GM21515 (cell line): ENCODE data around the gene SLC6A7.

Experiments used
- ATAC-seq: cut with Tn5 transposase; IDR thresholded peaks from one replicate; pipeline ENCODE4 v1.9.1; 2021; ENCODE audit not compliant: unreplicated experiment

The SLC6A7 gene

DNA sequence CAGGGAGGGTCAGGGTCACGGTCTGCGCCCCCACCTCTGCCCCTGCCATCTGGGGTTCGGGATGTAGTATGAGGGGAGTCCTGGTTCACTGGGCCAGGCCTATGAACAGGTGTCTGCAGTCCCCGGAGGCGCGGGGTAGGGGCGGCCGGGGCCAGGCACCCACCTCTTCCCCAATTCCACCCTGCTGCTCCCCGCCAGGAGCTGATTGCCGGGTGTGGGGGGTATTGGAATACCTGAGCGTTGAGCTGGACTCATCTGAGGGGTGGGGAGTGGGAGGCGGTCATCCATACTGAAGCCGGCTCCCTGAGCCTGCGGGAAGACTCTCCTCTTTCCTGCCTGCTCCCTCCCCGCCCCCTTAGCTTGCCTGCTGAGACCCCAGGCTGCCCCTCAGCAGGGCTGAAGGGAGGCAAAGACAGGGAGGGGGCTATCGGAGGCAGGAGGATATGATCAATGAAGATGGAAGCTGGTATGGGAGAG lies 679 bp downstream of the SLC6A7 start:
- no peak for ATAC-seq

DNA sequence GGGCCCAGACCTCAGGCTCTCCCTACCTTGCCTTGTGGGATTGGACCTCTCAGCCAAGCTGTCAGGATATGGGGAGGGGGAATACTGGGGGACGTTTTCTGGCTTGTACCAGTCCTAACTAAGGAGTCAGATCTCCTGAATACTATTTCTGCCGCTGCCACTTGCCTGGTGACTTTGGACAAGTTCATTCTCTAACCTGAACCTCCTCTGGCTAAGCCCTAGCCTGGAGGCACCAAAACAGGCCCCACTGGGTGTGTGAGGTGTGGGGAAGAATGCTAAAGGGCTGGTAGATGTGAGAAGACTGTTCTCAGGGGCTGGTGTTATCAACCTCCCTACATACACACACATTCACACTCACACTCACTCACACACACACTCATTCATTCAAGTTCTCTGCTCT lies 1.1 kb downstream of the SLC6A7 start:
- ATAC-seq, result no peak

DNA sequence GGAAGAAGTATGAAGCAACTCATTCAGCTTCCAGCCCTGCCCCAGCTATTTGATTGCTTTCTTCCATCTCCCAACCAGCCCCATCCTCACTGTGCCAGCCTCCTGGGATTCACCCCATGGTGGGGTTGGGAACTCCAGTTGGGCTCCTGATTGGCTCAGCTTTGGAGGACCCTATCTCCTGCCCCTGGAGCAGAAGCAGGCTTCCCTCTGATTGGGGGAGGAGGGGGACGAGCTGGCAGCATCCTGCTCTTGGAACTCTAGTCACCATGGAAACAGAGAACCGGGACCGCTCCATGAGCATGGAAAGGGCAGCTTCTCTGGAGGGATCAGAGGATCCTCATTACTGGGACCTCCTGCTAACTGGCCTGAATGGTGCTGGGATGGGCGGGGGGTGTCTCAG lies 2.6 kb downstream of the SLC6A7 start:
- ATAC-seq, result no peak

DNA sequence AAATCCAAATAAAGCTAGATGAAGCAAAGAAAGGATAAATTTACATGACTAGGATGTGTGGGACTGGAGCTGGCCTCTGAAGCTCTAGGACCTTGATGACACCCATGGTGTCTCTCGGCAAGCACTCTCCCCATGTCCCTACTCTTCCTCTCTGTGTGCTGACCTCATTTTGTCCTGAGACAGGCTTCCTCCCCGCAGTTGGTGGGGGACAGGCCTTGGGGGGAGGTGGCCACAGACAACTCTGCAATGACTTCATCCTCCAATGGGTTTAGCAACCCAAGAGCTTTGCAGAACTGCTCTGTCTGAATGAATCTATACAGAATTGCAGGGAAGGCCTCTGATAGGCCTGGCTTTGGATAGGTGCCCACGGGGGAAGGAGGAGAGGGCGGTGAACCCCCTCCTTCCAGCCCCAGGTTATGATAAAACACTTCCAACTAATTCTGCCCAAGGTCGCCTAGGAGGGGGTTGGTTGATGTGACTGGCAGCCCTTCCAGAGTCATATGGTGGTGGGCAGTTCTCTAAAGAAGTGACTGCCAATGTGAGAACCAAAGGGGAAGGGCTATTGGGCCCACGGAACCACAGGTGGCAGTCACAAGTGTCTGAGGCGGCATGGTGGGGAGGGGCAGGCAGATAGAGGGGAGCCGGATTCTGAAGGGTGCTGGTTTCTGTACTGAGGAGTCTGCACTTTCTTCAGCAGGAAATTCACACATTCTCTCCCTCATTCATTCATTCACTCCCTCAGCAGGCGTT lies 6.0 kb downstream of the SLC6A7 start:
- no peak for ATAC-seq

DNA sequence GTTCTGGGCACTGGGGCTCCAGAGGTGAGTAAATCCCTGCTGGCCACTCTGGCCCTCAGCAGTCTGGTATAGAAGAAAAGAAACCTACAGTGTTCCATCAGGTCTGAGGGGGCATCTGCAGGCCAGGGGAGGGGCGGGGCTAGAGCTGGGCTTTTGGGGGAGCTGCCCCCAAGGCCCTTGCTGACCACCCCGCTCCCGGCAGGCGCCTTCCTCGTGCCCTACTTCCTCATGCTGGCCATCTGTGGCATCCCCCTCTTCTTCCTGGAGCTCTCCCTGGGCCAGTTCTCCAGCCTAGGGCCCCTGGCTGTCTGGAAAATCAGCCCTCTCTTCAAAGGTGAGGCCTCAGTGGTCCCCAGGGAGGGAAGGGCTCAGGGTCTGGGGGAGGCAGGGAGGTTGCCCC lies 6.7 kb downstream of the SLC6A7 start:
- no peak for ATAC-seq

DNA sequence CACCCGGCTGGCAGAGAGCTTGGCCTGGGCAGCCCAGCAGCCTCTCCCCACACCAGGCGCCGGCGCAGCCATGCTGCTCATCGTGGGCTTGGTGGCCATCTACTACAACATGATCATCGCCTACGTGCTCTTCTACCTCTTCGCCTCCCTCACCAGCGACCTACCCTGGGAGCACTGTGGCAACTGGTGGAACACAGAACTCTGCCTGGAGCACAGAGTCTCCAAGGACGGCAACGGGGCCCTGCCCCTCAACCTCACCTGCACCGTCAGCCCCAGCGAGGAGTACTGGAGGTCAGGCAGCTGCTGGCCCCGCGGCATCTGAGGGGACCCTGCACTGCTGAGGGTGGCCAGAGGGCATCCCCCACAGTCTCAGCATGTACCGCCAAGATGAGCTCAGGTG lies 7.1 kb downstream of the SLC6A7 start:
- no peak for ATAC-seq

DNA sequence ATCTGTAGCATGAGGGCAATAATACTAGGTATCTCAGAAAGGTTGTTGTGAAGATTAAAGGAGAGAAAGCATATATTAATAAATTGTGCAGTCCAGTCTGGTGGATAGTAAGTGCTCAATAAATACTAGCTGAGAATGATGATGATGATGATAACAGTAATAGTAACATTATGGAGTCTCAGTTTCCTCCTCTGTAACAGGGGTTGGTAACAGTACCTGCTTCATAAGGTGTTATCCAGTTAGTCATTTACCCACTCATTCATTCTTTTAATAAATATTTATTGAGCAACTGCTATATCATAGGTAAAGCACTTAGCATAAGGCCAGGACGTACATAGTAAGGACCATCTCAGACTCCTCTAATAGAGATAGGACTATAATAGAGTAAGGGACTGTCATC lies 7.6 kb downstream of the SLC6A7 start:
- ATAC-seq, result no peak

DNA sequence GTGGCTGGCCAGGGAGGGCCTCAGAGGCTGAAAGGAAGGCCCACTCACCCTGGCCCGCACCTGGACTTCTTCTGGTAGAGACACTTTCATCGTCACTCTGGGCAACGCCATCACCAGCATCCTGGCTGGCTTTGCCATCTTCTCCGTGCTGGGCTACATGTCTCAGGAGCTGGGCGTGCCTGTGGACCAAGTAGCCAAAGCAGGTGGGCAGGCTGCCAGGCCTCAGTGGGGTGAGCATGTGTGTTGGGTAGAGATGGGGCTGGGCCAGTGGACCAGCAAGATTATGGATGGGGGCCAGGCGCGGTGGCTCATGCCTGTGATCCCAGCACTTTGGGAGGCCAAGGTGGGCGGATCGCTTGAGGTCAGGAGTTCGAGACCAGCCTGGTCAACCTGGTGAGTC lies 12.6 kb downstream of the SLC6A7 start:
- no peak for ATAC-seq

DNA sequence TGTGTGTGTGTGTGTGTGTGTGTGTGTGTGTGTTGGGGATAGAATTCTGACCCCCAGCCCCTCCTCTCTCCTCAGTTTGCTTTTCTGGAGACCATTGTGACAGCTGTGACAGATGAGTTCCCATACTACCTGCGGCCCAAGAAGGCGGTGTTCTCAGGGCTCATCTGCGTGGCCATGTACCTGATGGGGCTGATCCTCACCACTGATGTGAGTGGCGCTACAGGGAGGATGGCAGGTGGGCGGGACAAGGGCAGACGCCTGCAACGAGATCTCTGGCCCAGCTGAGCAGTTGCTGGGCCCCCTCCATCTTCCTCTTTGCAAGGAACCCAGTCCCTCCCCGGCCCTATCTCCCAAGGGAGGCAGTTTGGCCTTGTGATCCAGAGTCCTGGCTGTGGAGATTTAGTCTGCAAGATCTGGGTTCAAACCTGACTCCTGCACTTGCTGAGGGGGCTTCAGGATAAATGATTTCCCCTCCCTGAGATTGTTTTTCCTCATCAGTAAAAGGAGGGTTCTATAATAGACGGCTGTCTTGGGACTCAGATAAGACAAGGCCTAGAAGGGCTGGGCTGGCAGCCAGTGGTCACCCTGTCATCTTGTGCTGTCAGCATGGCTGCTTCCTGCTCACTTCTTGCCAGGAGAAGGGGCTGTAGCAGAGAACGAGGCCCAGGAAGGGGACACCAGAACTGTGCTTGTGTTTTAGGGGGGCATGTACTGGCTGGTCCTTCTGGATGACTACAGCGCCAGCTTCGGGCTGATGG lies 14.1 kb downstream of the SLC6A7 start:
- ATAC-seq, result no peak

DNA sequence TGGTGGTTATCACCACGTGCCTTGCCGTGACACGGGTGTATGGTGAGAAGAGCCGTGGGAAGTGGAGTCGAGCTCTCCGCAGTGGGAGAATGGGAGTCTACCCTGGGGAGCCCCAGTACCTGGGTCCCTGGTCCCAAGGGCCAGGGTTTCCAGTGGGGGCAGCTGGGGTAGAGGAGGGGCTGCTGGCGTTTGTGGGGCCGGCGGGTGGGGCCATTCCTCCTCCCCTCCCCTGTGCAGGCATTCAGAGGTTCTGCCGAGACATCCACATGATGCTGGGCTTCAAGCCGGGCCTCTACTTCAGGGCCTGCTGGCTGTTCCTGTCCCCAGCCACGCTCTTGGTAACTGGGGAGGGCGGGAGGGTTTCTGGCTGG lies 14.7 kb downstream of the SLC6A7 start:
- ATAC-seq, result no peak

DNA sequence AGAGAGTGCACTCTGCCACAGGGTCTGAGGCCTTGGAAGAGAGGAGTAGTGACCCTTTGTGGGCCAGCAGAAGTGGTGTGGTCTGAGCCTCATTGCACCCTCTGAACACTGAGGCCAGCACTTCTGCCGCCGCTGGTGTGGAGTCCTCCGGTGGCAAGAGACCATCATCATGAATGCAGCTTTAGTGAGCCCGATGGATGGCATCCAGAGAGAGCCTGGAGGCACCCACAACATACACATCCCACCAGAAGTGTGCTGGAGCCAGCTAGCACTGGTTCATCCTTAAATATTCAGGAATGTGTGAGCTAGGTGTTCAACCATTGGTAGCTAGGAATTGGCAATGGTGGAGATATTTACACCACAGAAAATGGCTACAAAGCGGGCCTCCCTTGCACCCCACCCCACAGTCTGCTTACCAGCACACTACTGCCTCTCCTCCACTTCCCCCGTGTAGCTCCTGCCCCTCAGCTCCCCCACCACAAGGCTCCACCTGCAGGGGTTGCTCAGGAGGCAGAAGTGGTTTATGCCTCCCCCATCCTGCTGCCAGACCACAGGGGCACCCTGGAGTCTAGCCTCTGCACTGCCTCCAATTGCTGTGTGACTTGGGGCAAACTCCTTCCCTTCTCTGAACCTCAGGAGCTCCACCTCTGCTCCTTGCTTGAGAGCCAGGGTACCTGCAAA lies 16.4 kb downstream of the SLC6A7 start:
- ATAC-seq, result no peak

DNA sequence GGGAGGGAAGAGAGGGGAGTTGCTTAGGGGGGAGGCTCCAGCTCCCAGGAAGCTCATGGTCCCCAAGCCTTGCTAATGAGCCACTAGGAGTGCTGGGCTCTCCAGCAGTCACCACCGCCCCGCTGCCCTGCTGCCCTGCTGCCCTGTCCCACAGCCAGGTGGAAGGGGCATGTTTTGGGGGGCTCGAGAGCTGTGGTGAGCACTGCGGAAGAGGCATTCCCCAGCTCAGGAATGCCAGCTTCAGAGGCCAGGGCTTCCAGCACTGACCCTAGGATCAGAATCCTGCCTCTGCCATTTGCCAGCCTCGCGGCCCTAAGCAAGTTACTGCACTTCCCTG lies 16.9 kb downstream of the SLC6A7 start:
- ATAC-seq, result no peak

DNA sequence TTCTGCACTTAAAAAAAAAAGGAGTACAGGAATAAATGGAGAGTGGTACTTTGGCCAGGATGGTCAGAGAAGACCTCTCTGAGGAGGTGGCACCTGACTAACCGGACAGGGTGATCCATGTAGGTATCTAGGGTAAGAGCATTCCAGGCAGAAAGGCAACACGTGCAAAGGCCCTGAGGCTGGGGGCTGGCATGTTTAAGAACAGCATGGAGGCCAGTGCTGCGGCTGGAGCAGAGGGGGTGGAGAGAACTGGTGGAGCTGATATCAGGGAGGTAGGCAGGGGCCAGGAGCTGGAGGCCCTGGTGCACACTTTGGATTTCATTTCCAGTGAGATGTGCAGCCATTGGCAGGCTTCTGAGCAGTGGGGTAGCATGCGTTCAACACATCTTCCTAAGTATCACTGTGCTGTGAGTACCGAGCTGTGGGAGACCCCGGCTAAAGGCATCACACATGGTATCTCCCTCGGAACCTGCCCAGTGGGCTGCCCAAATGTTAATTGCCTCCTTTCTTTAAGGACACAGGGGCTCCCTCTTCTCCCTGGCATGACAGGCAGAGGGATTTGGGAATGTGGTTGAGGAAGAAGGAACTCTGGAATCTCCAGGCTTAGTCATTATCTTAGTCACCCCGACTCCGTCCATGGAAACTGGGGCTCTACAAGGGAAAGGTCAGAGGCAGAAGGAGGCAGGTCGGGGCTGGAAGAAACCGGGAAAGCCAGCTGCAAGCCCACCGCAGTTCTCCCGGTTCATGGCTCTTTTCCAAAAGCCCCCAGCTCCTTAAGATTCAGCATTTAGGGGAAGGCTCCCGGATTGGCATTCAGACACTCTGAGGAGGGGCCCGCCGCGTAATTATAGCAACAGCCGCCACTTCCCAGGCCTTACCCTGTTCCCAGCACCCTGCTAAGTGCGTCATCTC lies 18.6 kb downstream of the SLC6A7 start:
- no peak for ATAC-seq

DNA sequence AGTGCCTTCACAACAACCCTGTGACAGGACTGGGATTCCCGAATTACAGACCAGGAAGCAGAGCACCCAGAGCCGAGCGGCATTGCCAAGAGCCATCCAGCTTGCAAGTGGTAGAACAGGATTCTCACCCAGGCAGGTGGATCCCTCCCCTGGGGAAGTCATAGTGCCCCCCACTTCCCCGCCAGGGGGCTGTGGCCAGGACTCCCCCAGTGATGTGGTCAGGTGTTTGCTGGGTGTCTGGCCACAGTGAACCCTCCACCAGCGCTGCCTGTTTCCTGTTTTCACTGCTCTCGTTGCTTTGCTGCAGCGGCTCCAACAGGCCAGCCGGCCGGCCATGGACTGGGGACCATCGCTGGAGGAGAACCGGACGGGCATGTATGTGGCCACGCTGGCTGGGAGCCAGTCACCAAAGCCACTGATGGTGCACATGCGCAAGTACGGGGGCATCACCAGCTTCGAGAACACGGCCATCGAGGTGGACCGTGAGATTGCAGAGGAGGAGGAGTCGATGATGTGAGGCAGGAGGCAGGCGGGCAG lies 19.3 kb downstream of the SLC6A7 start:
- ATAC-seq, result no peak

DNA sequence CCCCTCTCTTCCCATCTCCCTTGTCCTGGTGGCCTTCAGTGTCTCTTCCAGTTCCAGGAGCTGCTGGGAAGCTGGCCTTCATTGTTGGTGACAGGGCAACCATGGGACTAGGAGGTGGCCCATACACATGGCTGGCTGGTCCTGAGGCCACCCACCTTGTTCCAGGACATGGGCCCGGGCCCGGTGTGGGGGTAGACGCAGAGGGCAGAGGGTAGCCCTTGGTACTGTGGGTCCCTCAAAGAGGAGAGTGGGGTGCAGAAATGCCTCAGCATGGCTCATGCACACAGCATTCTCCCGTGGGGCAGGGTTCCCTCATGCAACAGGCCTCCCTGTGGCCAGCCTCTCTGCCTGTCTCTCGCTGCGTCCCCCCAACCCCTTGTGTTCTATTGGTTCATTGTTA lies 20.8 kb downstream of the SLC6A7 start:
- ATAC-seq, result no peak

DNA sequence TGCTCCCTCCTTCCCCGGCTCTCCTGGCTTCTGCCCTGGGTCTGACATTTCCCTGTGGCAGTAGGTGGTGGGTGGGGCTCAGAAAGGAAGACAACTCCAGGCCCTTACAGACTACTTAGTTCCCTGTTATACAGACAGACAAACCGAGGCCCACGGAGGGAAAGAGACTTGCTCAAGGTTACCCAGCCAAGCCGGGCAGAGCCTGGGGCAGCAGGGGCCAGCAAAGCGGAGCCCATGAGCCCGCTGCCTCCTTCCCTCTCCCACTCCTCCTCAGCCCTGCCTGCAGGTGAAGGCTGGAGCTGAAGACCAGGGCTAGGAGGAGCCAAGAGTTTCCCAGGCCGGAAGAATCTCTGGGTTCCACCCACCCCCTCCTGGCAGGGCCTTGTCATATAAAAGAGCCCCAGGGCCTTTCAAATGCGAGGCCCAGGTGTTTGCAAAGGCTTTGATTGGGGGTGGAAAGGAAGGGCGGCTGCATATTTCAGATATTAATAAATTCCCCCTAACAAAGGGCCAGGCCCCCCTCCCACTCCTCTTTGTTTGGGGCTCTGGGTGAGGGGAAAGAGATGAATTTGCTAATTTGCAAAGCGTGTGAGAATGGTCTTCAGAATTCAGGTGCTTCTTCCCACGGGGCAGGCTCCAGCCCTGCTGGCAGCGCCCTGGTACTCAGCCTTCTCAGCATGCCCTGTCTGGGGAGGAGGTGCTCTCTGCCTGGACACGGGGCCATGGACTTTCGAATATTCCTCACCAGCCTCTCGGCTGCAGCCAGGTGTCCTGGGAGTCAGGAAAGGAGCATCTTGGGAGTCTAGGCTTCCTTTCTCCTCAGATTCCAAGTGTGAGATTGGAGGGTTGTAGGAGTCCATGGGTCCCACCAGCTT lies 21.5 kb downstream of the SLC6A7 start:
- no peak for ATAC-seq

DNA sequence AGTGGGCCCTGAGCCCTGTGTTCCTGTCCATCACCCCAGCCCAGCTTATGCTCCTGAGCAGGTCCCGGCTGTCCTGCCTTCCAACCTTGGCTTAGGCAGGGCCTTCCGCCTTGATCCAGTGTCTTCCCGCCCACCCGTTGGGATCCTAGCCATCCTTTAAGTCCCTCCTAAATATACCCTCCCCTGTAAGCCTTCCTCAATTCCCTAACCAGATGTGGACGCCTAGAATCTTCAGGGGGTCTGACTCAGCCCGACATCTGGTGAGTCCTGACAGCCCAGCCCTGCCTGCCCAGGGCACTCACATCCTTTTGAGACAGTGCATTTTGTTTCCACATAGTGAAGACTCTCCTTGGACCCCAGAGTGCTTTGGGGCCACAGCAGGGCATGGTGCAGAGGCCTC lies 23.7 kb downstream of the SLC6A7 start:
- no peak for ATAC-seq

DNA sequence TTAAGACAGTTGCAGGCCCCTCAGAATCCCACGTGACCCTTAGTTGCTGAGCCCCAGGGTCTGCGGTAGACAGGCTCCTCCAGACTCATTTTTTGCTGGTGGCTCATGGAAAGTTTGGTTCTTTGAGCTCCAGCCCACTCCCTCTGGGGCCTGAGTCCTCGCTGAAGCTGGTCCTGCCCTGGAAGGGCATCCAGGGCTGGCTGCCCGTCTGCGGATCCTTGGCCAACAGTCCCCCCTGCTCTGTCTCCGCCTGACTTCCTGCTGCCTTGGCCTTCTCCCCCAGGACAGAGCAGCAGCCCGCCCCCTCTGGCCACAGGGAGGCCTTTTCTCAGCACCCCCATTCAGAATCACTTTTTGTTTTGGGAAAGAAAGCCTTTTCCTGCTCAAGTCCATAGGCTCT lies 24.4 kb downstream of the SLC6A7 start:
- no peak for ATAC-seq

DNA sequence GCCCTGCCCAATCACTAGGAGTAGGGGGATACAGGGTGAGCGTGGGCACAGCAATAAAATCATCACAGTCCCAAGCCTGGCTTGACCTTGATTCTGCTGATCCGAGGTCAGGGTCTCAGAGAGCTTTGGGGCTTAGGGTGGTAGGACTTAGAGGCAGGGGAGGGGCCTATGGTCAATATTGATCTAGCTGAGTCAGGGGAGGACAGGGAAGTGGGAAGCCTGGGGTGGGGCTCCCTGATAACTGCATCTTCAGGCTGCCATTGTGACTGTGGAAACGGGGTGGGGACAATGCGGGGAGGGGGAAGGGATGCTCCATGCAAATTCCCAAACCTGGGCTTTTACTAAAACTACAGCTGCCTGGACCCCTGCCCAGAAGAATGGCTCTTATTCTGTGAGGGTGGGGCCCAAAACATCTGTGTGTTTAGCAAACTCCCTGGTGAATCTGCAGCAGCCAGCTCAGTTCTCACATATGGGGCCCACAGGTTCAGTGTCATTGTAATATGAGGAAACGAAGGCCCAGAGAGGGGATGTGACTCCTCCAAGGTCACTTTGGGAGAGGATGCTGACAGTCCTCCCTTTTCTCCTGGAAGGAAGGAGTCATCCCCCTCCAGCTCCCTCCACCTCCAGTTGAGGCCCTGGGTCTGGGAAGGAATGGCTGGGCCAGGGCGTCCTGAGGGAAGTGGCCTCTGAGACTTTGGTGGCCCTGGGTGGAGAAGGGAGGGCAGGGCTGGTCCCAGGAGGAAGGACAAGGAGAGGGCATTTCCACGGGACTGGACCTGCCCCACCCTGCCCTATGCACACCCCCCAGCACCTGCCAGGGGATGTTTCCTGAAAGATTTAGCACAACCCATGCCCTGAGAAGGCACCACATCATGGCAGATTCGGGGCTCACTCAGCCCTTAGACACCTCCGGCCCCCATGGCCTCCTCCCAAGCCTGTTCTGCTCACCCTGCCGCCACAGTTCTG lies 26.4 kb downstream of the SLC6A7 start:
- no peak for ATAC-seq
